Adipocyte (in vitro differentiated cells): ENCODE measurements around the gene PARK7.

ENCODE experiments used
- DNase-seq: peaks from one replicate; pipeline ENCODE4 v3.0.0-alpha.2; 2015; ENCODE audit warnings: low read depth
- H3K27me3 ChIP-seq: replicated peaks from 2 replicates; pipeline ENCODE4 v1.7.0; 2013; ENCODE audit warnings: mild to moderate bottlenecking, low read length, moderate library complexity; ENCODE audit not compliant: control insufficient read depth, insufficient read depth
- H3K36me3 ChIP-seq: 2 replicates; pipeline ENCODE4 v1.7.0; 2013; ENCODE audit warnings: low read length, mild to moderate bottlenecking, moderate library complexity; ENCODE audit not compliant: control insufficient read depth, insufficient read depth, severe bottlenecking
- H3K4me1 ChIP-seq: 2 replicates; pipeline ENCODE4 v1.7.0; 2013; ENCODE audit warnings: mild to moderate bottlenecking, low read length, moderate library complexity; ENCODE audit not compliant: control insufficient read depth, insufficient read depth
- H3K4me3 ChIP-seq: 2 replicates; pipeline ENCODE4 v1.7.0; 2013; ENCODE audit warnings: mild to moderate bottlenecking, low read length, moderate library complexity
- H3K9ac ChIP-seq: 2 replicates; pipeline ENCODE4 v1.7.0; 2013; ENCODE audit warnings: mild to moderate bottlenecking, low read length, moderate library complexity
- H3K9me3 ChIP-seq: 2 replicates; pipeline ENCODE4 v1.7.0; 2013; ENCODE audit warnings: mild to moderate bottlenecking, low read length, moderate library complexity; ENCODE audit not compliant: control insufficient read depth

PARK7 gene

DNA sequence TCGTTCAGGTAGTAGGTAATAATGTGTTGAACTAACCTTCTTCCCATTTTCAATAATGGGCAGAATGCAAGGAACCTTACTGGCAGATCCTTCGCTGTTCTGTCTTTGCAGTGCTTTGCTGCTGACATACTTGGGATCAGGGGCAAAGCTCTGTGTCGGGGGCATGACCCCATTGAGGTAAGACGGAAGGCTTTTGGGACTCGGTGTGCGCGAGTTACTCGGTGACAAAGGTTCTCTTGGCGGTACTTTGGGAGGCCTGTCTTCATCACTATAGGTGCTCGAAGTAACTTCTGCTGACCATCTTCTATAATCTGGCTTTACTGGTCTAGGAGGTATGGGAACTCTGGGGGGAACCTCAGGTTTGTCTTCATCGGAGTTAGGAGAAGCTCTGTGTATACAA lies 51.9 kb downstream of the PARK7 start:
- peaks cover 68% of the 10 kb centered on the region for H3K4me1 ChIP-seq
- DNase-seq = peak; percentile 3
- no peak overlapping the region for H3K4me3 ChIP-seq
- peaks cover 60% of the 10 kb centered on the region for H3K36me3 ChIP-seq
- H3K27me3 ChIP-seq = no peaks in the 10 kb centered on the region
- H3K9ac ChIP-seq = peak overlapping the region; percentile 86
- H3K9me3 ChIP-seq = no peaks in the 10 kb centered on the region

- no peak overlapping the region for H3K4me3 ChIP-seq
These were observed 52.3 kb downstream of the PARK7 start for GRCh38 chr1:8013800-8014199.

DNA sequence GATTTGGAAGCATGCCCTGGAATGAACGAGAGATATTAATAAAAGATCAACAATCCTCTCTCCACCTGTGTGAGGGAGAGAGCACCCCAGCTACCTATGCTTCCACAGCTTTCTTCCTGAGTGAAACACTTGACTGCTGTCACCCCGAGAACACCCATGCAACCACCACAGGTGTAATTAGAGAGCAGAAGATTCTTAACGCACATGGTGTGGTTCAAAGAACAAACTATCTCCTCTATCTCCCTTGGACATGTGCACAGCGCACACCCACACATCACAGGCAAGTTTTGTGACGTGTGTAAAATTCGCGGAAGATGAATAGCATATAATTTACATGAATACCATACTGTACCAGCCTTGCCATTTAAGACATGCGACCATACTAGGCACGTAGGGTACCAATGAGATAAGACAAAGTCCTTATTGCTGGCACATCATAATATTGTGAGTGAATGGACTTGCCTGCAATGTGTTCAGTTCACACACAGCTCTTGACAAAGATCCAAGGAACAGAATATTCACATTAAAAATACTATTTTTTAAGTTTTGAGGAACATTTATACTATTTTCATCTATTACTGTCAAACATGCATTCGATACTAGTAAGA lies 53.0 kb downstream of the PARK7 start:
- Histone ChIP-seq H3K4me3 (no peak overlapping the region), H3K9me3 (no peaks in the 10 kb centered on the region), H3K4me1 (peaks cover 79% of the 10 kb centered on the region), H3K27me3 (no peaks in the 10 kb centered on the region), H3K9ac (peak overlapping the region; percentile 86), H3K36me3 (peaks cover 61% of the 10 kb centered on the region)
- DNase-seq = no peak

More at GRCh38 chr1:8013800-8014199, 52.3 kb downstream of the PARK7 start:
- DNase-seq = peak; percentile 10
- Histone ChIP-seq H3K36me3 (peaks cover 60% of the 10 kb centered on the region), H3K9ac (peak overlapping the region; percentile 86), H3K9me3 (no peaks in the 10 kb centered on the region), H3K4me1 (peaks cover 72% of the 10 kb centered on the region), H3K27me3 (no peaks in the 10 kb centered on the region)

DNA sequence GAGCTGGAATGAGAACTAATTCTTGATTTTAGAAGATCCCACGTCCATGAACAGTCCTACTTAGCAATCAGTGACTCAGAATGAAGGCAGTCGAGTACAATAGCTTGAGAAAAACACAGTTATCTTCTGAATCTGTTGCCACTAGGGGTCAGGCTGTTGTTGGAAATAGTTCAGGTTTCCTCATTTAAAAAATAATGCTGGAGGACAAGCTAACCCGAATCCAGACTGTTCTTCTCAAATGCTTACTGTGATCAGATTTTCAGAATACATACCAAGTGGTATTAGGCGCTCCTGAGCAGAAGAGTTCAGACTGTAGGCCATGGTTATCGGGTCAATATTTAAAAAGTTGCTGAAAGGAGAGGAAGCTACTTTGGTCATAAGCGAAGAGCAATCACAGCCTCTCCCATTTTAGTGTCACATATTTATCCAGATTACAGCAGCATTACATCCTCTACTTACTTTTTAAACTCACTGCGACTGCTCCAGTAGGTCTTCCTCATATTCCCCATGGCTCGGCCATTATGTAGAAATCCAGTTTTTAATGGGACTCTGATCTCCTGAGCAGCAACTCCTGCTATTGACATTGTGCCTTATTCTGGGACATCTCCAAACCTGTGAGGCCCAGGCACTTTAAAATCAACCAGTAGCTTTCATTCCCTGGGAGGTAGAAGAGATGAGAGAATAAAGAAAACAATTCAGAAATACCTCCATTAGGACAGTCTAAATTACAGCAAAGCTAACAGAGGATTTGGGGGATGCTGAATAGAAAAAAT lies 53.7 kb downstream of the PARK7 start:
- H3K27me3 ChIP-seq = no peaks in the 10 kb centered on the region
- H3K9me3 ChIP-seq = no peaks in the 10 kb centered on the region
- peak; percentile 93 for DNase-seq
- H3K4me3 ChIP-seq = peak overlapping the region; percentile 70
- H3K36me3 ChIP-seq = peaks cover 58% of the 10 kb centered on the region
- peaks cover 83% of the 10 kb centered on the region for H3K4me1 ChIP-seq
- peak overlapping the region; percentile 86 for H3K9ac ChIP-seq

GRCh38 chr1:8015809-8016165 lies 54.3 kb downstream of the PARK7 start:
- Histone ChIP-seq H3K27me3 (no peaks in the 10 kb centered on the region), H3K4me3 (peak overlapping the region; percentile 70), H3K9me3 (no peaks in the 10 kb centered on the region), H3K9ac (peak overlapping the region; percentile 86), H3K4me1 (peaks cover 85% of the 10 kb centered on the region), H3K36me3 (peaks cover 52% of the 10 kb centered on the region)
- DNase-seq = peak; percentile 81

- Histone ChIP-seq H3K4me3 (peak overlapping the region; percentile 70), H3K36me3 (peaks cover 49% of the 10 kb centered on the region), H3K9me3 (no peaks in the 10 kb centered on the region), H3K27me3 (no peaks in the 10 kb centered on the region), H3K4me1 (peaks cover 85% of the 10 kb centered on the region), H3K9ac (peak overlapping the region; percentile 86)
- DNase-seq = peak; percentile 46
These were observed 54.8 kb downstream of the PARK7 start for GRCh38 chr1:8016210-8016894.

DNA sequence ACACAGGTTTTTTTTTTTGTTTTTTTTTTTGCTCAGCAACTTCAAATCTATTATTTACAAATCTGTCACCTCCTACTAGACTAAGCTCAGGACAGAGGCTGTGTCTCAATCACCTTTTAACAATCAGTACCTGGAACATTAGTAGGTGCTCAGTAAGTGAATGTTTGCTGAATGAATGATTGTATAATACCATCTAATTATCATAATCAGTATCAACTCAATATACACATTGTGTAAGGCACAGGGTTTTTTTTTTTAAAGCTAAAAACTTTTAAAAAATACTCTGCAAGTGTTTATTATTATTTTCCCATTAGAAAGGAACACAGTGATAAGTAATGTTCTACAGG lies 55.4 kb downstream of the PARK7 start:
- DNase-seq = peak; percentile 7
- H3K9me3 ChIP-seq = no peaks in the 10 kb centered on the region
- H3K27me3 ChIP-seq = no peaks in the 10 kb centered on the region
- peak overlapping the region; percentile 86 for H3K9ac ChIP-seq
- peak overlapping the region; percentile 70 for H3K4me3 ChIP-seq
- peaks cover 86% of the 10 kb centered on the region for H3K4me1 ChIP-seq
- peaks cover 44% of the 10 kb centered on the region for H3K36me3 ChIP-seq

DNA sequence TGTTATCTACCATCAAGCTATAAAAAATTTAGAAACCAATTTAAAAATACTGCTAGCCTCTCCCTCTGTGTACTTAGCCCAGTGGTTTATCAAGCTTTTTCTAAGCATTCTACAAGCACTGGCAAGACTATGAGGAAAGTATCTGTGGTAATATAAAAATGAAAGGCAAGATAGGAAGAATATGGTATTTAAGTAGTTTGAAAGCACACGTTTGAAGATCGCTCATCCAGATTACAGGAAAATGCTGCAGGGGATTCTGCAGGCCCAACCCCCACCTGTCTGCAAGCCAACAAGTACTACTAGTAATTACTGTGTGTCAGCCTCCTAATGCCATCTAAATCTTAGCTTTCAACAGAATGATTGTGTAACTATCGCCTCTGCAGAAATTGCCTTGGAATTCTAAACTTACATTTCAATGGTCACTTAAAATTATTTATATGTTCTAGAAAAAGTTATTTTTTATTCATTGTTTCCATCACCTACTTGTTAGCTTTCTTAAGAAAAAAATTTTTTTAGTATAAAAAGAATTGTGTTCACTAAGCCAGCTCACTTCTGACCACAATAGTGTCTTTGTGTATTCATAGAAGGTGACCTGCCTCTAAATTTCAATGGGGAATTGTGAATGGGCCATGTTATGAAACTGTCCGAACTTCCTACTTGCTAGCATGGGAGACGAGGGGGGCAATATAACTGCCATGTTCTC lies 56.1 kb downstream of the PARK7 start:
- Histone ChIP-seq H3K4me1 (peaks cover 91% of the 10 kb centered on the region), H3K27me3 (no peaks in the 10 kb centered on the region), H3K4me3 (peak overlapping the region; percentile 70), H3K9ac (peak overlapping the region; percentile 86), H3K9me3 (no peaks in the 10 kb centered on the region), H3K36me3 (peaks cover 39% of the 10 kb centered on the region)
- DNase-seq = peak; percentile 65

GRCh38 chr1:8018492-8019228 lies 57.1 kb downstream of the PARK7 start:
- Histone ChIP-seq H3K4me3 (peak overlapping the region; percentile 44), H3K9me3 (no peaks in the 10 kb centered on the region), H3K9ac (no peak overlapping the region), H3K27me3 (no peaks in the 10 kb centered on the region), H3K4me1 (peaks cover 97% of the 10 kb centered on the region), H3K36me3 (peaks cover 29% of the 10 kb centered on the region)
- peak; percentile 33 for DNase-seq

- peaks cover 24% of the 10 kb centered on the region for H3K36me3 ChIP-seq
- H3K9ac ChIP-seq = peak overlapping the region; percentile 27
- peak; percentile 9 for DNase-seq
- H3K4me1 ChIP-seq = peaks cover 94% of the 10 kb centered on the region
- H3K4me3 ChIP-seq = peak overlapping the region; percentile 44
- no peaks in the 10 kb centered on the region for H3K27me3 ChIP-seq
- H3K9me3 ChIP-seq = no peaks in the 10 kb centered on the region
These were observed 57.7 kb downstream of the PARK7 start for GRCh38 chr1:8019229-8019620.
